HCT116 (cell line): ENCODE results near the gene BTBD16.

Experiments used
- EZH2 ChIP-seq: fragments of 200-600 bp; sonication (generic); IDR thresholded peaks from 2 replicates; pipeline ENCODE4 v1.6.1; 2017; ENCODE audit warnings: antibody characterized with exemption, mixed run types
- JUND ChIP-seq: IDR thresholded peaks from 2 replicates; pipeline ENCODE4 v1.6.1; 2012
- POLR2A ChIP-seq: IDR thresholded peaks from 2 replicates; pipeline ENCODE4 v1.7.0; 2011; ENCODE audit warnings: borderline replicate concordance; ENCODE audit not compliant: insufficient read depth, insufficient read length; ENCODE audit errors: extremely low read depth
- RAD21 ChIP-seq: IDR thresholded peaks from 2 replicates; pipeline ENCODE4 v1.6.1; 2012; ENCODE audit warnings: low read depth, mild to moderate bottlenecking
- SIN3A ChIP-seq: IDR thresholded peaks from 2 replicates; pipeline ENCODE4 v1.6.1; 2012; ENCODE audit warnings: low read depth
- SP1 ChIP-seq: IDR thresholded peaks from 2 replicates; pipeline ENCODE4 v1.6.1; 2012; ENCODE audit warnings: low read depth
- ZFX ChIP-seq: fragments of 450-650 bp; IDR thresholded peaks from 2 replicates; pipeline ENCODE4 v1.6.1; 2017
- TF ChIP-seq, protein P1 (sequence below), 3 experiments: fragments of 200-600 bp in 1 of 3; sonication (generic) in 1 of 3; IDR thresholded peaks in 2 of 3; conservative IDR thresholded peaks in 1 of 3; 2 replicates each; pipeline ENCODE4 v1.5.1; 2012 to 2017; ENCODE audit warnings: low read depth in 2 of 3, low read length in 2 of 3, antibody characterized with exemption in 1 of 3, borderline replicate concordance in 1 of 3, control low read depth in 1 of 3, mild to moderate bottlenecking in 1 of 3, mixed read lengths in 1 of 3, mixed run types in 1 of 3, moderate library complexity in 1 of 3; ENCODE audit not compliant: insufficient read depth in 1 of 3
- TF ChIP-seq, protein P2 (sequence below): IDR thresholded peaks from 2 replicates; pipeline ENCODE4 v1.6.1; 2011; ENCODE audit warnings: mild to moderate bottlenecking, low read length, moderate library complexity; ENCODE audit not compliant: insufficient replicate concordance; ENCODE audit errors: extremely low read depth
- TF ChIP-seq, protein P3 (sequence below): IDR thresholded peaks from 2 replicates; pipeline ENCODE4 v1.6.1; 2012; ENCODE audit warnings: low read depth
- TF ChIP-seq, protein P4 (sequence below): IDR thresholded peaks from 2 replicates; pipeline ENCODE4 v1.6.1; 2012

DNA sequence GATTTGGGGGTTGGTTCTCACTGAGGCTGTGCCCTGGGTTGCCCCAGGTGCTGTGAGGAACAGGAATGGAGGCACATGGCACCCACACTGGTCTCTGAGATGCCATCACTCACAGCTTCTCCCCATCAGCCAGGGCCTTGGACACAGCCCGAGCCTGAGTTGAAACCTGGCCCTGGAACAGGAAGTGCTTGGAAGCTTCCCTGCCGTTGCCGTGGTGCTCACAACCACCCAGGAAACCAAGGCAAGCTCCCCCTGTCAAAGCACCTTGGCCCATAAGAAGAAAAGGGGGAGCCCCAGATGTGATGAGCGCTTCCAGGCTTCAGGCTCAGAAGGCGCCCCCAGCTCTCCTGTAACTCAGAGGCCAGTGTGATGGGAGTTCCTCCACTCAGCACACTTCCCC is at the start of gene BTBD16:
- TF ChIP-seq, protein P1, sequence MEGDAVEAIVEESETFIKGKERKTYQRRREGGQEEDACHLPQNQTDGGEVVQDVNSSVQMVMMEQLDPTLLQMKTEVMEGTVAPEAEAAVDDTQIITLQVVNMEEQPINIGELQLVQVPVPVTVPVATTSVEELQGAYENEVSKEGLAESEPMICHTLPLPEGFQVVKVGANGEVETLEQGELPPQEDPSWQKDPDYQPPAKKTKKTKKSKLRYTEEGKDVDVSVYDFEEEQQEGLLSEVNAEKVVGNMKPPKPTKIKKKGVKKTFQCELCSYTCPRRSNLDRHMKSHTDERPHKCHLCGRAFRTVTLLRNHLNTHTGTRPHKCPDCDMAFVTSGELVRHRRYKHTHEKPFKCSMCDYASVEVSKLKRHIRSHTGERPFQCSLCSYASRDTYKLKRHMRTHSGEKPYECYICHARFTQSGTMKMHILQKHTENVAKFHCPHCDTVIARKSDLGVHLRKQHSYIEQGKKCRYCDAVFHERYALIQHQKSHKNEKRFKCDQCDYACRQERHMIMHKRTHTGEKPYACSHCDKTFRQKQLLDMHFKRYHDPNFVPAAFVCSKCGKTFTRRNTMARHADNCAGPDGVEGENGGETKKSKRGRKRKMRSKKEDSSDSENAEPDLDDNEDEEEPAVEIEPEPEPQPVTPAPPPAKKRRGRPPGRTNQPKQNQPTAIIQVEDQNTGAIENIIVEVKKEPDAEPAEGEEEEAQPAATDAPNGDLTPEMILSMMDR (IDR thresholded peaks at IDR 0.05 in 2 of 3, conservative IDR thresholded peaks at IDR 0.05 in 1 of 3; ENCODE audit: borderline replicate concordance in 1 of 3, insufficient read depth in 1 of 3, low read depth in 2 of 3, low read length in 2 of 3), result no peak
- TF ChIP-seq JUND, result no peak
- no peak for TF ChIP-seq POLR2A
- TF ChIP-seq, protein P2, sequence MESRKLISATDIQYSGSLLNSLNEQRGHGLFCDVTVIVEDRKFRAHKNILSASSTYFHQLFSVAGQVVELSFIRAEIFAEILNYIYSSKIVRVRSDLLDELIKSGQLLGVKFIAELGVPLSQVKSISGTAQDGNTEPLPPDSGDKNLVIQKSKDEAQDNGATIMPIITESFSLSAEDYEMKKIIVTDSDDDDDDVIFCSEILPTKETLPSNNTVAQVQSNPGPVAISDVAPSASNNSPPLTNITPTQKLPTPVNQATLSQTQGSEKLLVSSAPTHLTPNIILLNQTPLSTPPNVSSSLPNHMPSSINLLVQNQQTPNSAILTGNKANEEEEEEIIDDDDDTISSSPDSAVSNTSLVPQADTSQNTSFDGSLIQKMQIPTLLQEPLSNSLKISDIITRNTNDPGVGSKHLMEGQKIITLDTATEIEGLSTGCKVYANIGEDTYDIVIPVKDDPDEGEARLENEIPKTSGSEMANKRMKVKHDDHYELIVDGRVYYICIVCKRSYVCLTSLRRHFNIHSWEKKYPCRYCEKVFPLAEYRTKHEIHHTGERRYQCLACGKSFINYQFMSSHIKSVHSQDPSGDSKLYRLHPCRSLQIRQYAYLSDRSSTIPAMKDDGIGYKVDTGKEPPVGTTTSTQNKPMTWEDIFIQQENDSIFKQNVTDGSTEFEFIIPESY, result no peak
- TF ChIP-seq ZFX, result no peak
- TF ChIP-seq RAD21, result no peak
- TF ChIP-seq EZH2, result no peak
- TF ChIP-seq, protein P3, sequence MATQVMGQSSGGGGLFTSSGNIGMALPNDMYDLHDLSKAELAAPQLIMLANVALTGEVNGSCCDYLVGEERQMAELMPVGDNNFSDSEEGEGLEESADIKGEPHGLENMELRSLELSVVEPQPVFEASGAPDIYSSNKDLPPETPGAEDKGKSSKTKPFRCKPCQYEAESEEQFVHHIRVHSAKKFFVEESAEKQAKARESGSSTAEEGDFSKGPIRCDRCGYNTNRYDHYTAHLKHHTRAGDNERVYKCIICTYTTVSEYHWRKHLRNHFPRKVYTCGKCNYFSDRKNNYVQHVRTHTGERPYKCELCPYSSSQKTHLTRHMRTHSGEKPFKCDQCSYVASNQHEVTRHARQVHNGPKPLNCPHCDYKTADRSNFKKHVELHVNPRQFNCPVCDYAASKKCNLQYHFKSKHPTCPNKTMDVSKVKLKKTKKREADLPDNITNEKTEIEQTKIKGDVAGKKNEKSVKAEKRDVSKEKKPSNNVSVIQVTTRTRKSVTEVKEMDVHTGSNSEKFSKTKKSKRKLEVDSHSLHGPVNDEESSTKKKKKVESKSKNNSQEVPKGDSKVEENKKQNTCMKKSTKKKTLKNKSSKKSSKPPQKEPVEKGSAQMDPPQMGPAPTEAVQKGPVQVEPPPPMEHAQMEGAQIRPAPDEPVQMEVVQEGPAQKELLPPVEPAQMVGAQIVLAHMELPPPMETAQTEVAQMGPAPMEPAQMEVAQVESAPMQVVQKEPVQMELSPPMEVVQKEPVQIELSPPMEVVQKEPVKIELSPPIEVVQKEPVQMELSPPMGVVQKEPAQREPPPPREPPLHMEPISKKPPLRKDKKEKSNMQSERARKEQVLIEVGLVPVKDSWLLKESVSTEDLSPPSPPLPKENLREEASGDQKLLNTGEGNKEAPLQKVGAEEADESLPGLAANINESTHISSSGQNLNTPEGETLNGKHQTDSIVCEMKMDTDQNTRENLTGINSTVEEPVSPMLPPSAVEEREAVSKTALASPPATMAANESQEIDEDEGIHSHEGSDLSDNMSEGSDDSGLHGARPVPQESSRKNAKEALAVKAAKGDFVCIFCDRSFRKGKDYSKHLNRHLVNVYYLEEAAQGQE, result no peak
- no peak for TF ChIP-seq SIN3A
- TF ChIP-seq, protein P4, sequence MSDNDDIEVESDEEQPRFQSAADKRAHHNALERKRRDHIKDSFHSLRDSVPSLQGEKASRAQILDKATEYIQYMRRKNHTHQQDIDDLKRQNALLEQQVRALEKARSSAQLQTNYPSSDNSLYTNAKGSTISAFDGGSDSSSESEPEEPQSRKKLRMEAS, result no peak
- TF ChIP-seq SP1, result no peak
